ENCODE measurements around the gene B4GALT3.

DNA sequence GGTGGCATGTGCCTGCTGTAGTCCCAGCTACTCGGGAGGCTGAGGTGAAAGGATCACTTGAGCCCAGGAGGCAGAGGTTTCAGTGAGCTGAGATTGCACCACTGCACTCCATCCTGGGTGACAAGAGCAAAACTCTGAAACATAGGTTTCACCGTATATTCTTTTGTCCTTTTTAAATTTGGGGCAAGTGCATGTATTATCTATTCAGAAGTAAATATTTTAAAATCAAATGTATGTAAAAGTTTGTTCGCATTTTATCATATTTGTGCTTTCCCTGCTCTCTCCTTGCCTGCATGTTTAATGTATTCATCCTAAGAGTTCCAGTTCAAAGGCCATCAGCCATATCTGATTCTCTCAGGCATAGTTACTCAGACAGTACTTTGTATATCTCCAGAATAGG is 31.5 kb downstream of the B4GALT3 start:
- TF ChIP-seq POLR2AphosphoS5 (IDR thresholded peaks at IDR 0.05) (no peak), EP300 (IDR thresholded peaks at IDR 0.05; ENCODE audit: low read depth) (no peak)
- TF ChIP-seq, protein P1, sequence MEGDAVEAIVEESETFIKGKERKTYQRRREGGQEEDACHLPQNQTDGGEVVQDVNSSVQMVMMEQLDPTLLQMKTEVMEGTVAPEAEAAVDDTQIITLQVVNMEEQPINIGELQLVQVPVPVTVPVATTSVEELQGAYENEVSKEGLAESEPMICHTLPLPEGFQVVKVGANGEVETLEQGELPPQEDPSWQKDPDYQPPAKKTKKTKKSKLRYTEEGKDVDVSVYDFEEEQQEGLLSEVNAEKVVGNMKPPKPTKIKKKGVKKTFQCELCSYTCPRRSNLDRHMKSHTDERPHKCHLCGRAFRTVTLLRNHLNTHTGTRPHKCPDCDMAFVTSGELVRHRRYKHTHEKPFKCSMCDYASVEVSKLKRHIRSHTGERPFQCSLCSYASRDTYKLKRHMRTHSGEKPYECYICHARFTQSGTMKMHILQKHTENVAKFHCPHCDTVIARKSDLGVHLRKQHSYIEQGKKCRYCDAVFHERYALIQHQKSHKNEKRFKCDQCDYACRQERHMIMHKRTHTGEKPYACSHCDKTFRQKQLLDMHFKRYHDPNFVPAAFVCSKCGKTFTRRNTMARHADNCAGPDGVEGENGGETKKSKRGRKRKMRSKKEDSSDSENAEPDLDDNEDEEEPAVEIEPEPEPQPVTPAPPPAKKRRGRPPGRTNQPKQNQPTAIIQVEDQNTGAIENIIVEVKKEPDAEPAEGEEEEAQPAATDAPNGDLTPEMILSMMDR (IDR thresholded peaks at IDR 0.05) = no peak
